HG03039 (cell line): ENCODE measurements around the gene ACOT7.
"Not testable (repeated sequence)": the region's sequence is repeated elsewhere in the genome, so short reads cannot be mapped to it uniquely, and the experiment has no call there.

Experiments
- ATAC-seq: cut with Tn5 transposase; IDR thresholded peaks from one replicate; pipeline ENCODE4 v1.9.1; 2021; ENCODE audit warnings: mild to moderate bottlenecking, moderate library complexity; ENCODE audit not compliant: unreplicated experiment

ACOT7 gene

GRCh38 chr1:6401673-6402072 lies 8.1 kb upstream of the ACOT7 start:
- ATAC-seq: no peak

- ATAC-seq: no peak
Observed at GRCh38 chr1:6399294-6399693, 5.7 kb upstream of the ACOT7 start.

- ATAC-seq: no peak
Observed at GRCh38 chr1:6397844-6398441, 4.4 kb upstream of the ACOT7 start.

GRCh38 chr1:6396998-6397397 lies 3.4 kb upstream of the ACOT7 start:
- no peak for ATAC-seq

- not testable (repeated sequence) for ATAC-seq
Observed at GRCh38 chr1:6395781-6396244, 2.2 kb upstream of the ACOT7 start.

- not testable (repeated sequence) for ATAC-seq
Observed at GRCh38 chr1:6395130-6395529, 1.6 kb upstream of the ACOT7 start.

GRCh38 chr1:6392809-6393399 lies 663 bp downstream of the ACOT7 start:
- ATAC-seq: peak; percentile 20

GRCh38 chr1:6391951-6392808 lies 1.4 kb downstream of the ACOT7 start:
- ATAC-seq: no peak

GRCh38 chr1:6389971-6390370 lies 3.6 kb downstream of the ACOT7 start:
- no peak for ATAC-seq

GRCh38 chr1:6386371-6386949 lies 7.1 kb downstream of the ACOT7 start:
- ATAC-seq: no peak

GRCh38 chr1:6385488-6386191 lies 7.9 kb downstream of the ACOT7 start:
- no peak for ATAC-seq

- no peak for ATAC-seq
Observed at GRCh38 chr1:6384962-6385361, 8.6 kb downstream of the ACOT7 start.

- no peak for ATAC-seq
Observed at GRCh38 chr1:6384135-6384534, 9.4 kb downstream of the ACOT7 start.

- no peak for ATAC-seq
Observed at GRCh38 chr1:6380037-6380436, 13.5 kb downstream of the ACOT7 start.

GRCh38 chr1:6378096-6378746 lies 15.3 kb downstream of the ACOT7 start:
- ATAC-seq: no peak

GRCh38 chr1:6373961-6374720 lies 19.4 kb downstream of the ACOT7 start:
- ATAC-seq: no peak

- not testable (repeated sequence) for ATAC-seq
Observed at GRCh38 chr1:6372236-6372635, 21.3 kb downstream of the ACOT7 start.

GRCh38 chr1:6370006-6370405 lies 23.6 kb downstream of the ACOT7 start:
- ATAC-seq: no peak

GRCh38 chr1:6367381-6368012 lies 26.1 kb downstream of the ACOT7 start:
- ATAC-seq: no peak
